Spleen (tissue), 11 donors: ENCODE results near the gene LDHAL6B. TPM values are rescaled to one million over a fixed set of nuclear protein-coding genes. Genes with fewer than 3 reads are reported as not detected.

Experiments
- DNase-seq: peaks from one replicate; pipeline ENCODE4 v3.0.0-alpha.2; 2020
- H3K27ac ChIP-seq, 8 donors: fragments of 200-600 bp; sonication (generic) in 7 of 8; 1 replicate in 4 of 8; 2 replicates in 4 of 8; pipeline versions ENCODE4 v1.5.0 to v1.8.0; 2016 to 2021; ENCODE audit warnings: inconsistent platforms in 4 of 8, mild to moderate bottlenecking in 4 of 8, moderate library complexity in 1 of 8
- H3K27me3 ChIP-seq, 7 donors: fragments of 200-600 bp; sonication (generic) in 6 of 7; replicated peaks in 1 of 7; 1 replicate in 4 of 7; 2 replicates in 3 of 7; pipeline versions ENCODE4 v1.5.0 to v1.8.0; 2016 to 2021; ENCODE audit warnings: inconsistent platforms in 3 of 7, mild to moderate bottlenecking in 1 of 7
- H3K36me3 ChIP-seq, 6 donors: fragments of 200-600 bp; sonication (generic) in 5 of 6; 1 replicate in 4 of 6; 2 replicates in 2 of 6; pipeline versions ENCODE4 v1.5.0 to v1.8.0; 2016 to 2021; ENCODE audit warnings: inconsistent platforms in 2 of 6
- H3K4me1 ChIP-seq, 6 donors: fragments of 200-600 bp; sonication (generic) in 5 of 6; 1 replicate in 3 of 6; 2 replicates in 3 of 6; pipeline versions ENCODE4 v1.5.0 to v1.8.0; 2016 to 2021; ENCODE audit warnings: inconsistent platforms in 3 of 6
- H3K4me3 ChIP-seq, 8 donors: fragments of 200-600 bp; sonication (generic) in 7 of 8; 1 replicate in 4 of 8; 2 replicates in 4 of 8; pipeline versions ENCODE4 v1.5.0 to v1.8.0; 2016 to 2021; ENCODE audit warnings: inconsistent platforms in 4 of 8, mild to moderate bottlenecking in 4 of 8, moderate library complexity in 2 of 8
- H3K9me3 ChIP-seq, 8 donors: fragments of 200-600 bp; sonication (generic) in 7 of 8; 1 replicate in 4 of 8; 2 replicates in 4 of 8; pipeline versions ENCODE4 v1.5.0 to v1.8.0; 2016 to 2021; ENCODE audit warnings: inconsistent platforms in 4 of 8
- CTCF ChIP-seq, 11 experiments: fragments of 200-600 bp in 7 of 11; fragments of 450-650 bp in 4 of 11; sonication (generic) in 4 of 11; IDR thresholded peaks in 8 of 11; conservative IDR thresholded peaks in 3 of 11; 1 replicate in 7 of 11; 2 replicates in 4 of 11; pipeline versions ENCODE4 v1.4.0 to v1.8.0; 2016 to 2021; ENCODE audit warnings: antibody characterized with exemption in 11 of 11, inconsistent platforms in 4 of 11, mild to moderate bottlenecking in 1 of 11
- POLR2A ChIP-seq, 3 donors: fragments of 450-650 bp; IDR thresholded peaks; one replicate each; pipeline ENCODE4 v1.5.1; 2017; ENCODE audit warnings: antibody characterized with exemption in 3 of 3, mild to moderate bottlenecking in 1 of 3
- POLR2AphosphoS5 ChIP-seq, 3 donors: sonication (generic); formaldehyde crosslinking; IDR thresholded peaks; one replicate each; pipeline ENCODE4 v1.5.1; 2017; ENCODE audit warnings: antibody characterized with exemption in 3 of 3
- WGBS, 5 donors: extraction: QIAGEN DNeasy Blood & Tissue Kit in 3 of 5; methylation state at CpG; one replicate each; pipeline versions ENCODE4 v1.1.5 to v1.1.7; 2013 to 2018; 5-methylcytosine and 5-hydroxymethylcytosine counted together
- intact Hi-C: fragments of 100-400 bp; cut with DNase I; formaldehyde crosslinking; loops from one replicate; pipeline ENCODE4 v1.15.0; 2023; ENCODE audit warnings: low total_unique reads
- microRNA-seq, 3 donors: library from miRNA; unstranded; fragments of <30 nt; microRNA quantifications; one replicate each; pipeline versions ENCODE4 to v1.1.0, GENCODE V29; 2019 to 2020
- polyA plus RNA-seq, 3 donors: library from polyadenylated mRNA; stranded (reverse); fragments of 200-250 nt; gene quantifications; one replicate each; pipeline ENCODE4 v1.2.1, GENCODE V29; 2013
- small RNA-seq, 4 donors: library from RNA; depleted of rRNA; stranded (forward); fragments of <200 nt; gene quantifications; one replicate each; pipeline ENCODE3, GENCODE V24; 2016
- total RNA-seq, 7 donors: library from RNA; depleted of rRNA in 3 of 7; stranded (reverse); fragments of >200 nt in 3 of 7; fragmentation: NEBNext Ultra II Directional in 4 of 7; extraction: Animal tissue kit (Norgen Biotek cat#: 25700) in 4 of 7; gene quantifications; one replicate each; pipeline versions ENCODE4 v1.1.0 to v1.2.1, GENCODE V29; 2016 to 2021
- donor health status: healthy with polysubstance abuse.
- donor health status: DM: no; HTN: no; CAD: no; lungs with moderate emphysema.
- donor health status: DM: no; HTN: no; CAD: no.
- donor health status: Bipolar disorder and iron deficiency.
- donor health status: healthy.
- donor health status: DM: no; HTN: no; CAD: no.
- donor health status: DM: yes; HTN: yes; CAD: no.

Gene LDHAL6B
- total and polyA plus RNA-seq, 10 donors = 0.06 TPM; not detected in 9

DNA sequence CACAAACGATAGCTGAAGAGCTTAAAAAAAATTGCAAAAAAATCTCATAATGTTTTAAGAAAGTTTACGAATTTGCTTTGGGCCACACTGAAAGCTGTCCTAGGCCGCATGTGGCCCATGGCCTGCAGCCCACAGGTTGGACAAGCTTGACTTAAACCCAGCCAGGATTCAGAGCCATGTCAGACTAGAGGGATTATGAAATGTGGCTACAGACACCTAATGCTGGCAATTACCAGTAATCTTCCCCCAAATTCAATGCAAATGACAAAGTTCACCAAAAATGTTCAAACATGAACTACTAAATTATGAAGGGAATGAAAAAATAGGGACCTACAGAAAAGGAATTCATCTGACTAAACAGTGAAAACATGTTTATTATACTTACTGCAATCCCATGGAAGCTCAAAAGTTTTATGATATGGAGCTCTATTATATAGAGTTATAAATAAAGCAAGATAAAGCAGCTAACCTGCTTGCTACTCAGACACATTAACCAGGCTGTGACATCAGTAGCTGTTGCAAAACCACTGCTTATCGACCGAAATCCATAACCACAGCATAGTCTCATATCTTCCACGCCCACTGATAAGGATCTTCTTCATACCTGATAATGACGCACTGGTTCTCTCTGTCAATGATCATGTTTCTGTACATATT is 49.2 kb downstream of the LDHAL6B start:
- H3K27me3 ChIP-seq = no peaks in the 10 kb centered on the region
- WGBS, 5 donors = 71 to 84% (median 81%) methylated on average over 7 of the region's 7 CpGs
- peaks cover 0 to 29% (median 4%) of the 10 kb centered on the region in 6 donors for H3K36me3 ChIP-seq
- no peak overlapping the region for H3K27ac ChIP-seq
- H3K9me3 ChIP-seq = no peaks in the 10 kb centered on the region
- H3K4me3 ChIP-seq = no peak overlapping the region
- no peak for TF ChIP-seq CTCF (IDR thresholded peaks at IDR 0.05 in 8 of 11, conservative IDR thresholded peaks at IDR 0.05 in 3 of 11)
- TF ChIP-seq POLR2AphosphoS5 (IDR thresholded peaks at IDR 0.05) = no peak
- TF ChIP-seq POLR2A (IDR thresholded peaks at IDR 0.05) = no peak
- intact Hi-C loops = no loop called here
- peaks cover 0 to 21% (median 8%) of the 10 kb centered on the region in 6 donors for H3K4me1 ChIP-seq
- no peak for DNase-seq

DNA sequence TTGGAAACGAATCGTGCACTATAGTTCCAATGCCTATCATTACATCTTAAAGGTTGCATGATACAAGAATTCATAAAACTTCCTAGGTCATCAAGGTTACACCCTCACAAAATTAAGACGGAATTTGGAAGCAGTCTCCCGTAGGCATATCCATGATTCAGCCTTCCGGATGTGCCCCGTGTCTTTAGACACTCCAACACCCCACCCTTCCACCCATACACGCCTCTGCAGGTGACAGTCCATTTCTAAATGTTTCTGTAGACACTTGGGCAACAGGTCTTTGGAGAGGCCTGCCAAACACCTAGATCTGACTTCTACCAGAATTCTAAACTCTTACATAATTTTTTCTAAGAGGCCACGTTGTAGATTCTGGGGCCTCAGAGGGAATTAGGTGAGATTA is 49.8 kb downstream of the LDHAL6B start:
- H3K27me3 ChIP-seq = no peaks in the 10 kb centered on the region
- H3K4me1 ChIP-seq = peaks cover 0 to 15% (median 3%) of the 10 kb centered on the region in 6 donors
- no peak overlapping the region for H3K27ac ChIP-seq
- intact Hi-C loops = no loop called here
- DNase-seq = no peak
- H3K36me3 ChIP-seq = peaks cover 0 to 29% (median 4%) of the 10 kb centered on the region in 6 donors
- WGBS, 5 donors = 77 to 86% (median 84%) methylated on average over 8 of the region's 8 CpGs
- no peak overlapping the region for H3K4me3 ChIP-seq
- TF ChIP-seq POLR2AphosphoS5 (IDR thresholded peaks at IDR 0.05) (no peak), POLR2A (IDR thresholded peaks at IDR 0.05) (no peak), CTCF (IDR thresholded peaks at IDR 0.05 in 8 of 11, conservative IDR thresholded peaks at IDR 0.05 in 3 of 11) (no peak)
- H3K9me3 ChIP-seq = no peaks in the 10 kb centered on the region

DNA sequence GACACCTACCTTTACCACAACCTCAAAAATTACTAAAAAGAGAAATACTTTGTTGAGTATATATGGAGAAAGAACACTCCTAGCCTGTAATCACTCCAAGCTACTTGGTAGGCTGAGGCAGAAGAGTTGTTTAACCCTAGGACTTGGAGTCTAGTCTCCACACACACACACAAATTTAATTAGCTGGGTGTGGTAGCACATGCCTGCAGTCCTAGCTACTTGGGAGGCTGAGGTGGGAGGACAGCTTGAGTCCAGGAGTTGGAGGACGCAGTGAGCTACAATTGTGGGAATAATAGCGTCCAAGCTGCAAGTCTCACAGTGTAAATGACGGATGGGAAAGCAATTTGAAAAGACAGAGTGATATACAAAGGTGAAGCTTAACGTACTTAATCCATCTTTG is 50.5 kb downstream of the LDHAL6B start:
- no peaks in the 10 kb centered on the region for H3K9me3 ChIP-seq
- 71 to 74% (median 72%) methylated on average over 4 of the region's 4 CpGs for WGBS, 5 donors
- intact Hi-C loops = no loop called here

More for the DNA sequence above, 50.5 kb downstream of the LDHAL6B start:
- TF ChIP-seq POLR2AphosphoS5 (IDR thresholded peaks at IDR 0.05) (no peak), CTCF (IDR thresholded peaks at IDR 0.05 in 8 of 11, conservative IDR thresholded peaks at IDR 0.05 in 3 of 11) (no peak), POLR2A (IDR thresholded peaks at IDR 0.05) (no peak)
- no peak overlapping the region for H3K27ac ChIP-seq
- H3K27me3 ChIP-seq = no peaks in the 10 kb centered on the region
- no peak for DNase-seq
- H3K4me3 ChIP-seq = no peak overlapping the region
- H3K4me1 ChIP-seq = peaks cover 0 to 8% (median 0%) of the 10 kb centered on the region in 6 donors
- H3K36me3 ChIP-seq = peaks cover 0 to 29% (median 4%) of the 10 kb centered on the region in 6 donors

Small RNA genes within 50 kb of the gene (microRNA-seq; reads per million reads assigned to microRNA genes)
- gene MIR2116 = 2.3 to 8.7 (median 2.8) reads per million in 3 donors

Small RNA genes within 50 kb of the gene (small RNA-seq; reads per million reads assigned to genes)
- gene MIR2116 (0.23 to 0.56 (median 0.43) reads per million in 4 donors), gene RNU4-80P (0 to 0.07 (median 0) reads per million in 4 donors)

Other genes with a start within 250 kb of the LDHAL6B start
- gene RNF111, start 219.2 kb upstream of the LDHAL6B start, total RNA-seq = 10 to 100 TPM; 33.6 to 68.2 (median 51.7) TPM
- gene RNF111, start 219.2 kb upstream of the LDHAL6B start, polyA plus RNA-seq = 10 to 100 TPM; 10.5 to 14.9 (median 13.5) TPM
- gene CCNB2, start 101.7 kb upstream of the LDHAL6B start, total RNA-seq = 10 to 100 TPM in 2 of 7 donors, 1 to 10 TPM in 5; 1.5 to 13.1 (median 5.4) TPM
- gene CCNB2, start 101.7 kb upstream of the LDHAL6B start, polyA plus RNA-seq = 10 to 100 TPM in 1 of 3 donors, 1 to 10 TPM in 2; 1.3 to 13.5 (median 4.6) TPM
- gene MYO1E, start 166.0 kb downstream of the LDHAL6B start, total RNA-seq = 100 to 1,000 TPM in 1 of 7 donors, 10 to 100 TPM in 6; 58.4 to 115 (median 87.2) TPM
- 10 to 100 TPM; 21.3 to 33.7 (median 23.8) TPM for gene MYO1E, start 166.0 kb downstream of the LDHAL6B start, polyA plus RNA-seq
- 1 to 10 TPM in 5 of 7 donors, under 1 TPM in 2; 0.77 to 2.7 (median 2.1) TPM for gene FAM81A, start 231.3 kb downstream of the LDHAL6B start, total RNA-seq
- 1 to 10 TPM; 1.2 to 3.0 (median 2.3) TPM for gene FAM81A, start 231.3 kb downstream of the LDHAL6B start, polyA plus RNA-seq